Inferior parietal cortex (tissue), 1 donor: Measurements from ENCODE around the gene MSTN.
A peak's percentile ranks its signal among the peaks of the same experiment; 100 is the strongest.

Experiments
- DNase-seq: peaks from one replicate; pipeline ENCODE4 v3.0.0-alpha.2; 2016; ENCODE audit errors: extremely low spot score

MSTN gene

DNA sequence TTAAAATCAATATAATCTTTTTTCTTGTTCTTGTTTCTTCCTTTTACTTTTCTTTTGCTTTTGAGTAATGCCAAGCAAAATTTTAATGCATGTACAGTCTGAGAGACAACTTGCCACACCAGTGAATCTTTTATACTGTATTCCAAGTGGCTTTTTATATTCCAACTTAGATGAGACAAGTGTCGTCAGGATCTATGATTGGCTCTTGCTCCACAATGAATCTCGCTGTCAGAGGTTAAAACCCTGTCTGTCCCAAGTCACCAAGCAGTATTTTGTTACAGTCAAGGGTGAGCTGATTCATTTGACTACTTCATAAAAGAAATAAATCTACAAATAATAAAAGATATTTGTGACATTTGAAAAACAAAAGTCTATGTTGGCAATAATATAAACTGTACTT, at the start of gene MSTN:
Gene MSTN, minus strand, starts transcription at position 129 of the 400 bp plus-strand sequence. CDS start 133 bp downstream, outside the sequence.
- DNase-seq: no peak

DNA sequence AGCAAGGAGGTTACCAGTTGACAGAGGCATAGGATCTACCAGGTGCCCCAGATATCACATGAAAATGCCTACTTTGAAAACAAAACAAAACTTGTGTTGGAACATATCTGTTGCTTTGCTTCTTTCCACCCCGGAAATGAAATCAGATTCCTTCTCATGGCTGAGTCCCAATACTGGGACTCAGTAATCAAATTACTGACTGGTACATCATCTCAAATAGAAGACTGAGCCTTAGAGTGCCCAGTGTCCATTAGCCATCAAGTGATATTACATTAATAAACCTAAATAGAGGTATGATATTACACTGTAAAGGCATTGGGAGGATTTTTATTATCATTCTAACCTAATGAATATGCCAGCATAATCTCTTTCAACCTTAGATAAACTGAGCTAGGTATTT, 48.6 kb upstream of the MSTN start:
- no peak for DNase-seq

DNA sequence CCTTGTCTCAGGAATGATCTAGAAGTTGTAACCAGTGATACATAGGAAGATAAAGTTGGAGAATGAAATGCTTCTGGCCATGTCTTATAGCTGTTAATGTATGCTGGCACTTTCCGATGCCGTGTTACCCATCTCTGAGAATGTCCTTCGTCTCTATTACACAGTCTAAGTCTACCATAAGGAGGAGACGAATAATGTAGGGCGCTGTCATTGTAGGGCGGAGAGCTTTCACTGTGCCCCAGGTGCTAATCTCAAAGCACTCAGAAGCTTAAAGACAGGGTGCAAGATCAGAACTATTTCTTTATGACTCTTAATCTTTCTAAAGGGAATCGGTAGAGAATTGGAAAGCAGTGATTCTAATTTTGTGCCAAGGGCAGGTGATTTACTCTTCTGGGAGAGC, 48.2 kb upstream of the MSTN start:
- no peak for DNase-seq

DNA sequence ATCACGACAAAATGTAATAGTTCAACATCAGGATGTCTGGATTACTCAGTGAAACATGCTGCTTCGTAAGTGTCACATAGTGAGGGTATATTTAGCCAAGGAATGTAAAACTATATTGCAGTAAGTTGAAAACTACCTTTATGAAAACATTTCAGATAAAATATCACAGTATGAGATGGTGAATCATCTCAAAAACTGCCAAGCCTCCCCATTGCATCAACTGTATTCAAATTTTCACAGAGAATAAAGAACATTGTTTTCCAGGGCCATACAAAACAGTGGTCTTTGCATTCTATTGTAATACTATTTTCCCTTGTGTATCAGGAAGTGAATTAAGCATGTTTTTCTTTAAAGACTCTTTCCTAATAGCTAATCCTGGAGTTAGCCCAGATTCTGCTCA, 47.6 kb upstream of the MSTN start:
- DNase-seq: peak; percentile 36

DNA sequence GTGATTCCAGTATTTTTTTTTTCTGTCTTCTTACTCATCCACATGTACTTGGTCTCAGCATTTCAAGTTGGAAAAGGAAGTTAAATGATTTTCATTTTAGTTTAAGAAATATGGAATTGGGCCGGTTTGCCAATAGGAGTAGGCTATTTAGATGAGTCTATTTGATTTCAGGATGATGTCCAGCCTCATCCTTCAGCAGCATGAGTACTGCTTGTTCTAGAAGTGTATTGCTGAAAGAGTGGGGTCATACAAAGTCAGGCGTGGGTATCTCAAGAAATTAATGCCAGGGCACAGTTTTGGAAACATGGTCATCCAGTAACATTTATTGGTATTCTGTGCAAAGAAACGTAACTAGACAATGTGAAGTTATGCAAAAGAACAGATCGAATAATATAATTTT, 44.9 kb upstream of the MSTN start:
- DNase-seq: no peak

DNA sequence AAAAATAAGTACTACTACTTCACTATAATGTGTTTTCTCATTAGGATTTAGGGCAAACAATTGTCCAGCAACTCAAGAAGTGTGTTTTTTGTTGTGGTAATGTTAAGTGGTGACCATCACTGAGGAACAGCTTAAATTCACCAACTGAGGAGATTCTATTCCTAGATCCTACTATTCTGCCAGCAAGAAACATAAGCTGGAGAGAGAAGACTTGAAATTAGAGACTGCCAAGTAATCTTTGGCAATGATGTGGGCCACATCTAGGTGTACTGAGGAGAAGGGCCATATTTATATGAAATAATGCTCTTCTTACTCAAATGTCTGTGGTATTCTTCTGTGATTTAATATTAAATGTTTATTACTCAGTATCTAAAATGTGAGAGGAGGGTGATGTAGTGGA, 44.3 kb upstream of the MSTN start:
- no peak for DNase-seq

DNA sequence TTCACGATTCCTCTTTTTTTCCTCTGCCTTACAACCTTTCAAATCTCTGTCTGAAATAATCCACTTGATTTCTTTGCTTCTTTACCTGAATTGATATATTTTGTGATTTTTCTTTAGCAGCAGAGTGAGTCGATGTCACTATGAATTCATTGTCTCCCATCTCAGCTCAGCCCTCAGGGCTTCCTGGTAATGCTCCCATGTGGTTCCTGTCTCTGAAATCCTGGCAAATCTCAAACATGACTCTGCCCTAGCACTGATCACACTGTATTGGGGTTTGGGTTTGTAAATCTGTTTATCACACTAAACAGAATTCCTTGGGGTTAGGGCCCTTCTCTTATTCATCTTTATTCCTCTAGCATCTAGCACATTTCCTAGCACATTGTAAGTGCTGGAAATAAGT, 43.0 kb upstream of the MSTN start:
- no peak for DNase-seq

DNA sequence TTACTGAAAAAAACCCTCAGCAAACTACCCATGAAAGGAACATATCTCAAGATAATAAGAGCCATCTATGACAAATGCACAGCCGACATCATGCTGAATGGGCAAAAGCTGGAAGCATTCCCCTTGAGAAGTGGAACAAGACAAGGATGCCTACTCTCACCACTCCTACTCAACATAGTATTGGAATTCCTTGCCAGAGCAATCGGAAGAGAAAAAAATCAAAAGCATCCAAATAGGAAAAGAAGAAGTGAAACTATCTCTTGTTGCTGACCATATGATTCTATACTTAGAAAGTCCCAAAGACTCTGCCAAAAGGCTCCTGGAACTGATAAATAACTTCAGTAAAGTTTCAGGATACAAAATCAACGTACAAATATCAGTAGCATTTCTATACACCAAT, 40.6 kb upstream of the MSTN start:
- no peak for DNase-seq

DNA sequence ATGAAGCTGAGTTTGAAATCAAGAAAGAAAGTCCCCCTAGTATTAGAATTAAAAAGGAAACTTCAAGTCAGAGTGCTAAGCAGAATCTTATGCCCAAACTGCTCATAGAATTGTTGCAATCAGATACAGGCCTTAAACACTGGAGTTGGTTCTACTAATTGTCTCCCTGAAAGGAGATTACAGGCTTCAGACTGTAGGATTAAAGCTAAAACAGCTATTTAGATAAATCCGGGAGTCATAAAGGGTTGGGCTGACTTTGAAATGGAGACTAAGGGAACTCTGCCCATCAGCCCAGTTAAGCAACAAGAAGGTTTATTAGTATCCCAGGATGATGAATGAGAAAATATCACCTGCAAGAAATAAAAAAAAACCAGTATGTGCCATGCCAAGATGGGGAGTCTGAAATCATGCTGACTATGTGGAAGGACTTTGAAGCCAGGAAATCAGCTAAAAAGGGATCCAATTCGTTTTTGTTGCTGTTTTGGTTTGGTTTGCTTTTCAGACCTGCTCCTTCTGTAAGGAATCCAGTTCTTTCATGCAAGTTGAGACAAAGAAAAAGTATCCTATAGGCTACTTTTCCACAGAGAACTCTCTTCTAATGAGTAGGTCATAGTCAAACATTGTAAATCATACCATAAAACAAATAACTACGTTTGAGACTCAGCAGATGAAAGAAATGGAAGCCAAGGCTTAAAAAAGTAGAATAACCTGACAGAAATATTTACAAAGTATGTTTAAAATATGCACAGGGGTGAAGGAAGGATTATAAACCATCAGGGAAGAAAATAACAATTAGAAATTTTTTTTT, 37.6 kb upstream of the MSTN start:
- no peak for DNase-seq

DNA sequence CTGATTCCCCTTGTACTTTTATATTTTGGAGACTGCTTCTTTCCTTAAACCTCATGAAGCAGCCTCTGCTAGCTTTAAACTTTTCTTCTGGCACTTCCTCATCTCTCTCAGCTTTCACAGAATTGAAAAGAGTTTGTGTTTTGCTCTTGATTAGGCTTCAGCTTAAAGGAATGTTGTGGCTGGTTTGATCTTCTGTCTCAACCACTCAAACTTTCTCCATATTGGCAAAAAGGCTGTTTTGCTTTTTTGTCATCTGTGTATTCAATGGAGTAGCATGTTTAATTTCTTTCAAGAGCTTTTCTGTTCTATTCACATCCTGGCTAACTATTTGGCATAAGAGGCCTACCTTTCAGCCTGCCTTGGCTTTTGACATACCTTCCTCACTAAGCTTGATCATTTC, 36.3 kb upstream of the MSTN start:
- DNase-seq: no peak

DNA sequence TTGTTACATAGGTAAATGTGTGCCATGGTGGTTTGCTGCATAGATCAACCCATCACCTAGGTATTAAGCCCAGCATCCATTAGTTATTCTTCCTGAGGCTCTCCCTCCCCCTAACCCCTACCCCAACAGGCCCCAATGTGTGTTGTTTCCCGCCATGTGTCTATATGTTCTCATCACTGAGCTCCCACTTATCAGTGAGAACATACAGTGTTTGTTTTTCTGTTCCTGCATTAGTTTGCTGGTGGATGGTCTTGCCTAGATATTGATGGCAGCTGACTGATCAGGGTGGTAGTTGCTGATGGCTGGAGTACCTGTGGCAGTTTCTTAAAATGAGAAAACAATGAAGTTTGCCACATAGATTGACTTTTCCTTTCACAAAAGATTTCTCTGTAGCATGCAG, 34.6 kb upstream of the MSTN start:
- DNase-seq: no peak

DNA sequence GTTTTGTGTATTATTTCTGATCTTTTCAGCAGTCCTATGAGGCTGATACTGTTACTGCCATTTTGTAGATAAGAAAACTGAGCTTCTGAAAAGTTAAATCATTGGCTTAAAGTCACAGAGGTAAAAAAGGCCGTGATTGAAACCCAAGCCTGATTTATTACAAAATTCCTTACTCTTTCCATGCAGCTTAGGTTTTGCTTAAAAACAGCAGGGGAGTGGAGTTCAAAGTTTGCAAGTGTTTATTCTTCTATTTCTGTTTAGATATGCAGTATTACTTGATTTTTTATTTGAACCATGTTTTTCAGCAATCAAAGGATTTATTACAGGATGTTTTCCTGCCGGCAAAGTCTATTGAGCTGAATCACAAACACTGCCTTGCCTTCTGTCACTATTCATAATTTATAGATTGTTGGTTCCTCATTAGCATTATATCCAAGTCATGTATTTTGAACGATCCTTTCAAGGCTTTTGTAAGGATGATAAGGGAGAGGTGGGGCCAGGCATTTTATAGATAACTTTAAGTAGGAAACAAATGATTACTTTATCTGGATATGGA, 31.9 kb upstream of the MSTN start:
- no peak for DNase-seq

DNA sequence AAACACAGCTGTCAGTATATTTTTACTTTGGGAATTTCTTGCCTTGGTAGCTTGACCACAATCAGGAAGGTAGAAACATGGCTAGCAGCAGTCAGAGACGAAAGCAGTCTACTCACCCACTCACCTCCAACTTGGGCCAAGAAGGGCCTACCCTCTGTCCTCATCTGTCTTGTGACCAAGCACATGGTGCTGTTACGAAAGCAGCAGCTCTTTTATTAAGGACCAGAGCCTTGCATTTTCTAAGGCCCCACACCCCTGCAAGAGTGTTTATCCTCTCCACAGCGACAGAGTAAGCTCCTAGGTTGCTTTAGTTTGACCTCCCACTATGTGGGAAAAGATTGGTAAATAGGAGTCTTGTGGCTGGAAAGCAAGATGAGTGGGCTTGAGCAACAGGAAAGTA, 31.3 kb upstream of the MSTN start:
- DNase-seq: no peak

DNA sequence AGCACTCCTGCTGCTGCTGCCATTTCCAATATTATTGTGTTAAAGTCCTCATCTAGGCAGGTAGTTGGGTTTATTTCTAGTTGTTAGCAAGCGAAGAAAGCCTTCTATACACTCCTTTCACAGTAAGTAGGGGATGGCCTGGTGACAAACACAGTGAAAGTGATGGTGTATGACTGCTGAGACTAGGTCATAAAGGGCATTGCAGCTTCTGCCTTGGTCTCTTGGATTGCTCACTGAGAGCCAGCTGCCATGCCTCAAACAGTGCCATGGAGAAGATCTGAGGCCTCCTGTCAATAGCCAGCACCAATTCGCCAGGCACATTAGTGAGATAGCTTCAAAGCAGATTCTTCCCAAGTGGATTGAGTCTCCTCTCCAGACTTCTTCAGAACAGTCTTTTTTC, 27.6 kb upstream of the MSTN start:
- no peak for DNase-seq

DNA sequence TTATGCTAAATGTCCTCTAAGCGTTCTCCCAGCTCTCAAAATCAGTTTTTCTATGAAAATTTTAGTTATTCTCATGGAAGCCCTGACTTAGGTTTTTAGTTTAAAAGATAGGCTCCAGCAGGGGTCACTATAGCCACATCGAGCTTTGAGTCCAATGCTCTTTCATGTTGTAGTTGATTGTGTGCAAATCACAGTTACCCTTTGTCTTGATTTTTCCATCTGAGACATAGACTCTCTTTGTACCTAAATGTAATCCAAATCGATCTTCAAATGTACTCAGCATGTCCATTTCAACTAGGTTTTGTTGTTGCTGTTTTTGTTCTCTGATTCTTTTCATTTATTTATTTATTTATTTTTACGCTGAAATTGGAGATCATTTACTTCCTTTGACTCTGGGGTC, 26.4 kb upstream of the MSTN start:
- peak; percentile 93 for DNase-seq

DNA sequence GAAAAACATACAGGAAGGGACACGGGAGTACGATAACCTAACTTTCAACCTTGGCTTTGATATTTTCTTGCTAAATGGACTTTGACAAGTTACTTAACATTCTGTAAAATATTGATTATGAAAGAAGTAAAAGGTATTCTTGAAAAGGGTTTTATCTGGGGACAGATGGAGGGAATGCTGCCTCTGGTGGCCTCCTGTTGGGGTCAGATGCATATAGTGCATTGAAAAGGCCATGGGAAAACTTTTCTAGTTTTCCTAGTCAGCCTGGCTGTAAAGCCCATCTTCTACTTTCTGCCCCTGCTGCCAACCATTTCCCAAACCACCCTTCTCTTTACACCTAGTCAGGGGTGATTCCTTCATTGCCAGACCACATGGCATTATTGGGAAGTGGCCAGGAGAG, 22.2 kb upstream of the MSTN start:
- DNase-seq: no peak

DNA sequence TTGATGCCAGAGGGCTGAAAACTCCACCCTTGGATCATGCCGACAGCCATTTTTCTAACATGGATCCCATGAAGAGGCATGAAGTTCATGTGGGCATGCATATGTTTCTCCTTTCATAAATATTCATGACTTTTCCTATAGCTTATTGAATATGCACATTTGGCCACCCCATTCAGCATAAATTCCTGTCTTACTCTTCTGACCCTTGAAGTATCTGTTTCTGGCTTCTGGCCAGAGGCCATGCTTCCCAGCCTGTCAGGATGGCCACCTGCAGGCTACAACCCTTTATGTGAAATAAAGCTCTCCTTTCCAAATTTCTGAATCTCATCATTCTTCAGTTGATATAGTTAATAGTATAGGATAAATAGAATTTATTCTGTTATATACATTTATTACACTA, 19.6 kb upstream of the MSTN start:
- no peak for DNase-seq

DNA sequence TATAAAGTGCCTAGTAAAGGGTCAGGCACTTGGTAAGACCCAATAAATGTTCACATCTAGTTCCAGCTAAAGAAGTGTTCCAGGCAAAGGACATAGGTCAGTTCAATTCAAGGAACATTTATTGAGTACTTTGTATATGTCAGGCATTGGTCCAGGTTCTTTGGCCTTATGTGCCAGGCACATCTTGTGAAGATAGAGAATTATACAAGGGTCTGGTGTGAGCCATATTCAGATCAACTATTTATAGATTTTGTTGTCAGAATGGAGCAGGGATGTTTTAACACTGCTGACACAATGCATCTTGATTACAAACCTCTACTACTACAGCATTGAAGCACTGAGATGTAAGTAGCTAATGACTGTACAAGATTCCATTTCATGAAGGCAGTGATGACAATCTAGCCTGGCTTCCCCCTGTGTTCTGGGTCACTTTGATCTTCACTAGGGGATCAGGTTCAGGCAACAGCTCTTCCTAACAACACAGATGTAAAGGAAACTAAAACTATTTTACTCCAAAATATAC, 18.1 kb upstream of the MSTN start:
- DNase-seq: no peak

DNA sequence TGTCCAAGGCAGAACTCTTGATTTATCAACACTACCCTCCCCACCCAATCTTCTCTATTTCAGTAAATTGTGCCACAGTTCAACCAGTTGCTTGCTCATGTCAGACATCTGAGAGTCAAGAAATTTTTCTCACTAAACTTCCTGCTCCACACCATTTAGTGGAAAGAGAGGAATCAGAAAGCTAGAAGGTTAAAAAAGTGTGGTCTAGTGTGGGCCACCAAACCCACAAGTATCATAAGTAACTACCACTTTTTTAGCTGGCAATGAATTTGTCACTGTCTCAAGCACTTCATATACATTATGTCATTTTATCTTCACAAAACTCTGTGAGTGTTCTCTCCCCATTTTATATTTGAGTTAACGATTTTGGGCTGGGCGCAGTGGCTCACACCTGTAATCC, 16.6 kb upstream of the MSTN start:
- DNase-seq: no peak

DNA sequence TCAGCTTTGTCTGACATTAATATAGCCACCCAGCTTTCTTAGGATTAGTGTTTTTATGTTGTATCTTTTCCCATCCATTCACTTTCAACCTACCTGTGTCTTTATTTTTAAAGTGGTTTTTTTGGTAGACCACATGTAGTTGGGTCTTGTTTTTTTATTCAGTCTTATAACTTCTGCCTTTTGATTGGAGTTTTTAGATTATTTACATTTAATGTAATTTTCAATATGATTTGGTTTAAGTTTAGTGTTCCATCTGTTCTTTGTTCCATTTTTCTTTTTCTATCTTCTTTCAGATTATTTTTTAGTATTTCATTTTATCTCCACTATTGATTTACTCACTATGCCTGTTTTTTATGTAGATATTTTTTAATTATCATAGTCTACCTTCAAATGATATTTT, 13.1 kb upstream of the MSTN start:
- no peak for DNase-seq

DNA sequence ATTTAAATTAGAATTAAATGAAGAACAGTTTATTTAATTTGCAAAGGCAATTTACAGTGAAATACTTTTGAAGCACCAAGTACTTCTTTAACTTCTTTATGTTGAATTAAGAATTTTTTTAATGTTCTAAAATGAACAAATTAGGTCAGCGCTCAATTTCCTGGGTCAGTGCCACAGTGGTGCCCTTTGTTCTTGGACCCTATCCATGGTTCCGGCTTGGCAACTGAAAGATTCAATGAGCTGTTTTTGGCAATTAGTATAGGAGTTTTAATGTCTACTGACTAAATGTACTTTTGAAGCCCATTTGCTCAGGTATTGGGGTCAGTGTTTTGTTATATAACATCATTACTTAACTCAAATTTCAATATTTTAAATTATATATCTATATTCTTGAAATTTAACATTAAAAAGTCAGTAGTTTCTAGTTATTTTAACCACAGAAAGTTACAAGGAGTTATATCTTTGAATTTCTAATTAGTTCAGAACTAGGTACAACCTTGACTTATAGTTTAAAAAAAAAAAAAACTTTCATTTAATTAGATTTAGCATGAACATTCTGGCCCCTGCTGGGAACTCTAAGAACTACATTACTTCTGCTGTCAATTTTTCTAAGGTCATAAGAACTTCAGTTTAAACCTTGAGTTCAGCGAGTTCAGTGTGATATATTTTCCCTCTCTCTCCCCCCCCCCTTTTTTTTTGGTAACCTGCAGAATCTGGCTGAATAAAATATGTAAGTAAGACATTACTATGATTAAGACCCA, 7.6 kb upstream of the MSTN start:
- peak; percentile 73 for DNase-seq

DNA sequence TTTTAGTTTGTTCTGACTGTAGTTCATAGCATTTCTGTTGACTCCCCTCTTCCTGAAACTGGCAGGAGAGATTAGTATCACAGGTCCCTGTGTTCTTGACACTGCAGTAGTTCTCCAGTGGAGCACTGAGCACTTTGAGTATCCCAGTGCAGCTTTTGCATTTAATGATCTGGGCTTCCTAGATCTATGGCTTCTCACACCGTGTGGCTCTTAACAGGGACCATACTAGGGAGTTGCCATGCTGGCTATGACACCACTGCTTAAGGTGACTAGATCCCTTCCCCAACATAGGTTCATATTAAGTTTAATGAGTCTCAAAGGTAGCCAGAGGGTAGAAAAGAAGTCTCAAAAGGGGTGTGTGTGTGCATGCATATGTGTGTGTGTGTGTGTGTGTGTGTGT, 6.2 kb upstream of the MSTN start:
- DNase-seq: no peak

DNA sequence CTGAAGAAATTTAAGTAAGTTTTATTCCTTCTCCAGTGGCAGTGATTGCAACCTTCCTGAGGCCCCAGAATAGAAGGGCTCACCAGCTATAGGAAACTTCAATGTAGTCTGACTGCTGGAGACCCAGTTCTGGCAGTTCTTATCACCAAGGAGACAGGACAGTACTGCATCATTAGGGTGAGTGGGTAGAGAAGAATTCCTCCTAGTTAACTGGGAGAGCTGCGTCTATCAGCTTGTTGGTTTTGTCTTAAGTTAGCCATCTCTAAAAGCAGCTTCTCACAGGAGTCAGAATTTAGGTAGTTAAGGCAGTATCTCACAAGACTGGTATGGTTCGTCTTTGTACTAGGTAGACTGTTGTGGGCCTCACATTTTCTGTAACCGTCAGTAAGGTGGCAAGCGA, 3.3 kb upstream of the MSTN start:
- no peak for DNase-seq
